A549 (cell line): ENCODE data around the gene NLK. TPM values are rescaled to one million over a fixed set of nuclear protein-coding genes. Genes with fewer than 3 reads are reported as not detected.
A peak's percentile ranks its signal among the peaks of the same experiment; 100 is the strongest.

Source experiments
- ATAC-seq, 2 experiments: fragments of 200-7000 bp in 1 of 2; fragments of >200 bp in 1 of 2; cut with Nextera tagmentation in 1 of 2; cut with Tn5 transposase in 1 of 2; 3 replicates each; pipeline versions ENCODE4 v1.8.0 to v1.9.1; 2018 to 2020; ENCODE audit warnings: mild to moderate bottlenecking in 1 of 2, moderate library complexity in 1 of 2
- CTCF ChIA-PET: fragments of 300-600 bp; sonication (Branson Sonifier 250); formaldehyde crosslinking; extraction: SDS; loops from one replicate; lab custom pipeline; 2021; ENCODE audit warnings: antibody characterized with exemption, inconsistent platforms; lab: Yijun Ruan, JAX
- POLR2A ChIA-PET: fragments of 350-600 bp; formaldehyde crosslinking; extraction: SDS; loops from one replicate; lab custom pipeline; 2021; ENCODE audit warnings: antibody characterized with exemption, inconsistent platforms; lab: Yijun Ruan, JAX
- DNase-seq, 2 experiments: peaks; one replicate each; pipeline versions ENCODE4 v3.0.0 to v3.0.0-alpha.2; 2011 to 2016; ENCODE audit warnings: low read depth in 1 of 2, low spot score in 1 of 2
- FAIRE-seq: peaks from 2 replicates; lab custom pipeline; 2011; peaks lifted over from hg19 to GRCh38; lab: Jason Lieb, UNC
- H3K27ac ChIP-seq, 2 experiments: fragments of >200 bp; sonication (Bioruptor Twin); formaldehyde crosslinking; 3 replicates each; pipeline ENCODE4 v1.5.1; 2016 to 2017
- H3K4me1 ChIP-seq: fragments of >200 bp; sonication (Bioruptor Twin); formaldehyde crosslinking; 3 replicates; pipeline ENCODE4 v1.6.1; 2016
- H3K4me2 ChIP-seq: fragments of >200 bp; sonication (Bioruptor Twin); formaldehyde crosslinking; 3 replicates; pipeline ENCODE4 v1.6.1; 2016
- H3K4me3 ChIP-seq: fragments of >200 bp; sonication (Bioruptor Twin); formaldehyde crosslinking; 3 replicates; pipeline ENCODE4 v1.5.1; 2016
- H3K9me3 ChIP-seq: fragments of >200 bp; sonication (Bioruptor Twin); formaldehyde crosslinking; 3 replicates; pipeline ENCODE4 v1.6.1; 2016
- ATOH8 ChIP-seq: fragments of 250-450 bp; sonication (Bioruptor Pico); IDR thresholded peaks from 2 replicates; pipeline ENCODE4 v1.5.0; 2020; ENCODE audit warnings: low read depth, mild to moderate bottlenecking, moderate library complexity
- BHLHE40 ChIP-seq: IDR thresholded peaks from 2 replicates; pipeline ENCODE4 v1.6.1; 2012; ENCODE audit warnings: low read depth, low read length, inconsistent platforms
- CBX8 ChIP-seq: fragments of 200-600 bp; sonication (generic); IDR thresholded peaks from 2 replicates; pipeline ENCODE4 v1.6.1; 2016
- CTCF ChIP-seq: fragments of >200 bp; sonication (Bioruptor Twin); formaldehyde crosslinking; IDR thresholded peaks from 3 replicates; pipeline ENCODE4 v1.5.1; 2016
- ELK1 ChIP-seq: fragments of 150-350 bp; IDR thresholded peaks from 2 replicates; pipeline ENCODE4 v1.6.1; 2014; ENCODE audit warnings: low read depth, mild to moderate bottlenecking, low read length
- EP300 ChIP-seq, 2 experiments: fragments of >200 bp; sonication (Bioruptor Twin); formaldehyde crosslinking; IDR thresholded peaks; 2 replicates in 1 of 2; 3 replicates in 1 of 2; pipeline ENCODE4 v1.6.1; 2016 to 2017
- ESRRA ChIP-seq: fragments of 150-350 bp; IDR thresholded peaks from 2 replicates; pipeline ENCODE4 v1.6.1; 2014; ENCODE audit warnings: mild to moderate bottlenecking, low read length, borderline replicate concordance
- HDAC2 ChIP-seq: fragments of 200-600 bp; sonication (generic); IDR thresholded peaks from 2 replicates; pipeline ENCODE4 v1.6.1; 2016
- HES2 ChIP-seq: fragments of >200 bp; sonication (Bioruptor Twin); formaldehyde crosslinking; IDR thresholded peaks from 2 replicates; pipeline ENCODE4 v1.6.1; 2016
- HMGXB4 ChIP-seq: fragments of 250-450 bp; sonication (Bioruptor Pico); IDR thresholded peaks from 2 replicates; pipeline ENCODE4 v1.5.0; 2021; ENCODE audit warnings: mild to moderate bottlenecking, moderate library complexity, borderline replicate concordance
- HOXB5 ChIP-seq: fragments of 250-450 bp; sonication (Bioruptor Pico); IDR thresholded peaks from 2 replicates; pipeline ENCODE4 v1.5.0; 2020; ENCODE audit warnings: mild to moderate bottlenecking, moderate library complexity
- JUNB ChIP-seq: fragments of >200 bp; sonication (Bioruptor Twin); formaldehyde crosslinking; IDR thresholded peaks from 2 replicates; pipeline ENCODE4 v1.6.1; 2016
- MAFK ChIP-seq: fragments of 450-650 bp; IDR thresholded peaks from 2 replicates; pipeline ENCODE4 v1.6.1; 2014; ENCODE audit not compliant: partially characterized antibody
- NPAS2 ChIP-seq: fragments of 250-450 bp; sonication (Bioruptor Pico); IDR thresholded peaks from 2 replicates; pipeline ENCODE4 v1.8.0; 2022; ENCODE audit warnings: mild to moderate bottlenecking, moderate library complexity, borderline replicate concordance
- PHF8 ChIP-seq: fragments of 200-600 bp; sonication (generic); IDR thresholded peaks from 2 replicates; pipeline ENCODE4 v1.6.1; 2016; ENCODE audit warnings: low read depth, mild to moderate bottlenecking, antibody characterized with exemption, moderate library complexity, borderline replicate concordance
- POLR2A ChIP-seq: IDR thresholded peaks from 2 replicates; pipeline ENCODE4 v1.6.1; 2012; ENCODE audit warnings: mild to moderate bottlenecking, low read length
- POLR2AphosphoS2 ChIP-seq: conservative IDR thresholded peaks from 2 replicates; pipeline ENCODE4 v1.6.1; 2012; ENCODE audit warnings: low read length, improper control_type of control experiment, inconsistent platforms
- RARB ChIP-seq: fragments of 250-450 bp; sonication (Bioruptor Pico); IDR thresholded peaks from 2 replicates; pipeline ENCODE4 v1.8.0; 2021; ENCODE audit warnings: mild to moderate bottlenecking, moderate library complexity
- SMC3 ChIP-seq: fragments of >200 bp; sonication (Bioruptor Twin); formaldehyde crosslinking; IDR thresholded peaks from 3 replicates; pipeline ENCODE4 v1.6.1; 2018; ENCODE audit warnings: inconsistent platforms
- USF2 ChIP-seq: fragments of 450-650 bp; IDR thresholded peaks from 2 replicates; pipeline ENCODE4 v1.6.1; 2014; ENCODE audit warnings: antibody characterized with exemption
- ZC3H11A ChIP-seq: fragments of 450-650 bp; IDR thresholded peaks from 2 replicates; pipeline ENCODE4 v1.6.1; 2014; ENCODE audit warnings: antibody characterized with exemption, mild to moderate bottlenecking
- WGBS: methylation state at CpG from one replicate; pipeline ENCODE4 v1.1.6; 2017; ENCODE audit errors: missing lambda C conversion rate; 5-methylcytosine and 5-hydroxymethylcytosine counted together
- polyA plus RNA-seq, 4 experiments: library from polyadenylated mRNA; depleted of rRNA in 3 of 4; stranded (reverse); fragments of >200 nt; fragmentation: RNase III in 1 of 4; extraction: RNeasy Plus Mini Kit Qiagen cat#74134 plus additional on column Dnase treatment in 1 of 4; gene quantifications; 2 replicates in 3 of 4; 3 replicates in 1 of 4; pipeline ENCODE4 v1.2.3, GENCODE V29; 2011 to 2017
- TF ChIP-seq, protein P1 (sequence below): IDR thresholded peaks from 2 replicates; pipeline ENCODE4 v1.6.1; 2012; ENCODE audit warnings: low read depth, borderline replicate concordance
- TF ChIP-seq, protein P2 (sequence below): fragments of 200-600 bp; sonication (generic); IDR thresholded peaks from 2 replicates; pipeline ENCODE4 v1.6.1; 2016; ENCODE audit warnings: antibody characterized with exemption, mild to moderate bottlenecking, moderate library complexity

The NLK gene
- polyA plus RNA-seq, 2 of the 4 experiments (the other 2 are of a cell fraction): 11.8 to 26.5 TPM

DNA sequence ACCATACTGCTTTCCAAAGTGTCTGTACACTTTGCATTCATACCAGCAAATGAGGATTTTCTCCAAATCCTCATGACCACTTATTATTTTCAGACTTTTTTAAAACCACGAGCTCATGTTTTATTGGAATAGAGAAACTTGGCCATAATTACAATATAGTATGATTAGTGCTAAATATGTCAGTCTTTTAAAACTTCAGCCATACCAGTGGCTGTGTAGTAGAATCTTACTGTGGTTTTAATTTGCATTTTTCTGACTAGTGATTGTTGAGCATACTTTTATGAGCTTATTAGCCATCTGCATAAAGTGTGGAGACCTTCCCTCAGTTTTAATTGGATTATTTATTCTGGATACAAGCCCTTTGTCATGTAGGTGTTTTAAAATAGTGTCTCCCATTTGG is 57.8 kb downstream of the NLK start (continued):
- TF ChIP-seq EP300 (IDR thresholded peaks at IDR 0.05): no peak
- no peak for TF ChIP-seq NPAS2 (CRISPR knock-in tag)
- no peak for TF ChIP-seq ATOH8 (CRISPR knock-in tag)
- TF ChIP-seq BHLHE40: no peak
- no peak for TF ChIP-seq JUNB
- no peak for TF ChIP-seq HMGXB4 (CRISPR knock-in tag)
- TF ChIP-seq PHF8: no peak
- TF ChIP-seq, protein P1, sequence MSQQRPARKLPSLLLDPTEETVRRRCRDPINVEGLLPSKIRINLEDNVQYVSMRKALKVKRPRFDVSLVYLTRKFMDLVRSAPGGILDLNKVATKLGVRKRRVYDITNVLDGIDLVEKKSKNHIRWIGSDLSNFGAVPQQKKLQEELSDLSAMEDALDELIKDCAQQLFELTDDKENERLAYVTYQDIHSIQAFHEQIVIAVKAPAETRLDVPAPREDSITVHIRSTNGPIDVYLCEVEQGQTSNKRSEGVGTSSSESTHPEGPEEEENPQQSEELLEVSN: no peak
- TF ChIP-seq, all 56 proteins: peak for 0

DNA sequence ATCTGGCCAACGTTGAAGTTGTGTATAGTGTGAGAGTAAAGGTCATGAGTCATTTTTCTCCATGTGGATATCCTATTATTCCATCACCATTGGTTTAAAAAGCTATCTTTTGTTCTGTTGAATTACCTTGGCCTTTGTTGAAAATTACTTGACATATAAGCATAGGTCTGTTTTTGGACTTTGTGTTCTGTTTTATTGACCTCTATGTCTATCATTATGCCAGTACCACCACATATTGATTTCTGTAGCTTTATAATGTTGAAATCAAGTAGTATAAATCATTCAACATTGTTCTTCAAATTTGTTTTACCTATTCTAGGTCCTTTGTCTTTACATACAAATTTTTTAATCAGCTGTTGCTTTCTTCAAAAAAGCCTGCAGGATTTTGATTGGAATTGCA is 58.5 kb downstream of the NLK start:
- FAIRE-seq (no peak), ATAC-seq (no peak), DNase-seq (no peak)
- CTCF ChIA-PET: interaction anchor here (0.6 kb wide), 1 partner anchor 1479 kb away, joined by 3 read pairs; no protein-coding TSS in a partner anchor
- H3K9me3 ChIP-seq: no peaks in the 10 kb centered on the region
- no peak overlapping the region for H3K4me3 ChIP-seq
- POLR2A ChIA-PET: no interaction called here
- no peak overlapping the region for H3K27ac ChIP-seq
- H3K4me1 ChIP-seq: peaks cover 10% of the 10 kb centered on the region; the same call in 2 of the 3 replicates
- WGBS: 49% methylated on average over 1 of the region's 1 CpG
- no peak overlapping the region for H3K4me2 ChIP-seq
- no peak for TF ChIP-seq RARB (CRISPR knock-in tag)
- no peak for TF ChIP-seq ATOH8 (CRISPR knock-in tag)
- TF ChIP-seq MAFK: no peak
- no peak for TF ChIP-seq HOXB5 (CRISPR knock-in tag)
- no peak for TF ChIP-seq CTCF
- no peak for TF ChIP-seq USF2
- no peak for TF ChIP-seq POLR2A
- no peak for TF ChIP-seq SMC3
- no peak for TF ChIP-seq POLR2AphosphoS2
- TF ChIP-seq CBX8: no peak
- no peak for TF ChIP-seq HDAC2
- TF ChIP-seq, all 56 proteins: peak for 0

- H3K4me3 ChIP-seq: no peak overlapping the region
- CTCF ChIA-PET: no interaction called here
- TF ChIP-seq, protein P2, sequence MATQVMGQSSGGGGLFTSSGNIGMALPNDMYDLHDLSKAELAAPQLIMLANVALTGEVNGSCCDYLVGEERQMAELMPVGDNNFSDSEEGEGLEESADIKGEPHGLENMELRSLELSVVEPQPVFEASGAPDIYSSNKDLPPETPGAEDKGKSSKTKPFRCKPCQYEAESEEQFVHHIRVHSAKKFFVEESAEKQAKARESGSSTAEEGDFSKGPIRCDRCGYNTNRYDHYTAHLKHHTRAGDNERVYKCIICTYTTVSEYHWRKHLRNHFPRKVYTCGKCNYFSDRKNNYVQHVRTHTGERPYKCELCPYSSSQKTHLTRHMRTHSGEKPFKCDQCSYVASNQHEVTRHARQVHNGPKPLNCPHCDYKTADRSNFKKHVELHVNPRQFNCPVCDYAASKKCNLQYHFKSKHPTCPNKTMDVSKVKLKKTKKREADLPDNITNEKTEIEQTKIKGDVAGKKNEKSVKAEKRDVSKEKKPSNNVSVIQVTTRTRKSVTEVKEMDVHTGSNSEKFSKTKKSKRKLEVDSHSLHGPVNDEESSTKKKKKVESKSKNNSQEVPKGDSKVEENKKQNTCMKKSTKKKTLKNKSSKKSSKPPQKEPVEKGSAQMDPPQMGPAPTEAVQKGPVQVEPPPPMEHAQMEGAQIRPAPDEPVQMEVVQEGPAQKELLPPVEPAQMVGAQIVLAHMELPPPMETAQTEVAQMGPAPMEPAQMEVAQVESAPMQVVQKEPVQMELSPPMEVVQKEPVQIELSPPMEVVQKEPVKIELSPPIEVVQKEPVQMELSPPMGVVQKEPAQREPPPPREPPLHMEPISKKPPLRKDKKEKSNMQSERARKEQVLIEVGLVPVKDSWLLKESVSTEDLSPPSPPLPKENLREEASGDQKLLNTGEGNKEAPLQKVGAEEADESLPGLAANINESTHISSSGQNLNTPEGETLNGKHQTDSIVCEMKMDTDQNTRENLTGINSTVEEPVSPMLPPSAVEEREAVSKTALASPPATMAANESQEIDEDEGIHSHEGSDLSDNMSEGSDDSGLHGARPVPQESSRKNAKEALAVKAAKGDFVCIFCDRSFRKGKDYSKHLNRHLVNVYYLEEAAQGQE: no peak
- TF ChIP-seq HDAC2 (no peak), ZC3H11A (no peak), PHF8 (no peak), HES2 (no peak), NPAS2 (CRISPR knock-in tag) (no peak), ELK1 (no peak), ESRRA (no peak)
- H3K27ac ChIP-seq: no peak overlapping the region
- POLR2A ChIA-PET: no interaction called here
- DNase-seq (no peak), ATAC-seq (no peak), FAIRE-seq (peak; percentile 54)
- no peaks in the 10 kb centered on the region for H3K9me3 ChIP-seq
- peaks cover 10% of the 10 kb centered on the region; the same call in 2 of the 3 replicates for H3K4me1 ChIP-seq
- H3K4me2 ChIP-seq: no peak overlapping the region
Observed at GRCh38 chr17:28101919-28102318, 59.4 kb downstream of the NLK start.
